ENCODE results near the gene FNIP1.
A peak's percentile ranks its signal among the peaks of the same experiment; 100 is the strongest.
"Not testable (repeated sequence)": the region's sequence is repeated elsewhere in the genome, so short reads cannot be mapped to it uniquely, and the experiment has no call there.

The FNIP1 gene

DNA sequence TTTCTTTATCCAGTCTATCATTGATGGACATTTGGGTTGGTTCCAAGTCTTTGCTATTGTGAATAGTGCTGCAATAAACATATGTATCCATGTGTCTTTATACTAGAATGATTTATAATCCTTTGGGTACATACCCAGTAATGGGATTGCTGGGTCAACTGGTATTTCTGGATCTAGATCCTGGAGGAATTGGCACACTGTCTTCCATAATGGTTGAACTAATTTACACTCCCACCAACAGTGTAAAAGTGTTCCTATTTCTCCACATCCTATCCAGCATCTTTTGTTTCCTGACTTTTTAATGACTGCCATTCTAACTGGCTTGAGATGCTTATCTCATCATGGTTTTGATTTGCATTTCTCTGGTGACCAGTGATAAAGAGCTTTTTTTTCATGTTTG is 72.7 kb downstream of the FNIP1 start:
- not testable (repeated sequence) for H3K27me3 ChIP-seq (ENCODE audit: control insufficient read depth in 1 of 2, insufficient read depth in 2 of 2, low read length in 2 of 2); H3K9ac ChIP-seq (ENCODE audit: low read length in 2 of 2); H3K9me3 ChIP-seq (ENCODE audit: control insufficient read depth in 2 of 2, low read length in 2 of 2); H3K36me3 ChIP-seq (ENCODE audit: control insufficient read depth in 2 of 2, insufficient read depth in 2 of 2, low read length in 2 of 2); H3K4me1 ChIP-seq (ENCODE audit: control insufficient read depth, insufficient read depth, low read length); H3K4me3 ChIP-seq (ENCODE audit: low read length in 2 of 2); H3K27ac ChIP-seq (ENCODE audit: low read length)

GRCh38 chr5:131720714-131721113 is 76.1 kb downstream of the FNIP1 start:
- Histone ChIP-seq H3K9ac (ENCODE audit: low read length in 2 of 2) (no peak overlapping the region), H3K4me1 (ENCODE audit: control insufficient read depth, insufficient read depth, low read length) (no peaks in the 10 kb centered on the region), H3K27me3 (ENCODE audit: control insufficient read depth in 1 of 2, insufficient read depth in 2 of 2, low read length in 2 of 2) (no peaks in the 10 kb centered on the region), H3K36me3 (ENCODE audit: control insufficient read depth in 2 of 2, insufficient read depth in 2 of 2, low read length in 2 of 2) (peaks cover 3% of the 10 kb centered on the region in 2 donors), H3K4me3 (ENCODE audit: low read length in 2 of 2) (no peak overlapping the region), H3K9me3 (ENCODE audit: control insufficient read depth in 2 of 2, low read length in 2 of 2) (no peaks in the 10 kb centered on the region), H3K27ac (ENCODE audit: low read length) (no peak overlapping the region)

DNA sequence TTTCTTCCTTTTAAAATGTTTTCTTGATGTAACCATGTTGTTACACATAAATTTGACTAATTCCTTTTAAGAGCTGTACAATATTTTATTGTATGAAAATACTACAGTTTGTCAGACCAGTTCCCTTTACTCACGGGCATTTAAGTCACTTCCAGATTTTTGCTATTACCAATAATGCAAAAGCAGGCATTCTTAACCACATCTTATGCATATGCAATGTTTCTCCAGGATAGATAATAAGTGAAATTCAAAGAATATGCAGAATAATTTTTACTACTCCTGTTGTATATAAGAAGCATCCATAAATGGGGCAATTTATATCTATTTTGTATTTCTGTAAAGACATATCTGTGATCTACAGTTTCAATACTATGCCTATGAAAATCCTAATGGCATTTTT is 77.3 kb downstream of the FNIP1 start:
- Histone ChIP-seq H3K27ac (ENCODE audit: low read length) (no peak overlapping the region), H3K27me3 (ENCODE audit: control insufficient read depth in 1 of 2, insufficient read depth in 2 of 2, low read length in 2 of 2) (no peaks in the 10 kb centered on the region), H3K9ac (ENCODE audit: low read length in 2 of 2) (no peak overlapping the region), H3K4me3 (ENCODE audit: low read length in 2 of 2) (no peak overlapping the region), H3K36me3 (ENCODE audit: control insufficient read depth in 2 of 2, insufficient read depth in 2 of 2, low read length in 2 of 2) (peaks cover 5% of the 10 kb centered on the region in 2 donors), H3K4me1 (ENCODE audit: control insufficient read depth, insufficient read depth, low read length) (no peaks in the 10 kb centered on the region), H3K9me3 (ENCODE audit: control insufficient read depth in 2 of 2, low read length in 2 of 2) (no peaks in the 10 kb centered on the region)

- Histone ChIP-seq H3K27me3 (ENCODE audit: control insufficient read depth in 1 of 2, insufficient read depth in 2 of 2, low read length in 2 of 2) (no peaks in the 10 kb centered on the region), H3K36me3 (ENCODE audit: control insufficient read depth in 2 of 2, insufficient read depth in 2 of 2, low read length in 2 of 2) (peaks cover 5 to 12% of the 10 kb centered on the region in 2 donors), H3K9ac (ENCODE audit: low read length in 2 of 2) (no peak overlapping the region), H3K9me3 (ENCODE audit: control insufficient read depth in 2 of 2, low read length in 2 of 2) (no peaks in the 10 kb centered on the region), H3K4me1 (ENCODE audit: control insufficient read depth, insufficient read depth, low read length) (no peaks in the 10 kb centered on the region), H3K27ac (ENCODE audit: low read length) (no peak overlapping the region), H3K4me3 (ENCODE audit: low read length in 2 of 2) (no peak overlapping the region)
Observed at GRCh38 chr5:131718487-131719014, 78.3 kb downstream of the FNIP1 start.

GRCh38 chr5:131717164-131717563 is 79.7 kb downstream of the FNIP1 start:
- H3K4me1 ChIP-seq (ENCODE audit: control insufficient read depth, insufficient read depth, low read length) = not testable (repeated sequence)

GRCh38 chr5:131716650-131717049 is 80.2 kb downstream of the FNIP1 start:
- Histone ChIP-seq H3K9ac (ENCODE audit: low read length in 2 of 2) (no peak overlapping the region), H3K27ac (ENCODE audit: low read length) (no peak overlapping the region), H3K4me1 (ENCODE audit: control insufficient read depth, insufficient read depth, low read length) (no peaks in the 10 kb centered on the region), H3K4me3 (ENCODE audit: low read length in 2 of 2) (no peak overlapping the region), H3K9me3 (ENCODE audit: control insufficient read depth in 2 of 2, low read length in 2 of 2) (no peaks in the 10 kb centered on the region), H3K27me3 (ENCODE audit: control insufficient read depth in 1 of 2, insufficient read depth in 2 of 2, low read length in 2 of 2) (no peaks in the 10 kb centered on the region), H3K36me3 (ENCODE audit: control insufficient read depth in 2 of 2, insufficient read depth in 2 of 2, low read length in 2 of 2) (peaks cover 5 to 15% of the 10 kb centered on the region in 2 donors)

More at GRCh38 chr5:131717164-131717563, 79.7 kb downstream of the FNIP1 start:
- not testable (repeated sequence) for H3K9ac ChIP-seq (ENCODE audit: low read length in 2 of 2); H3K27ac ChIP-seq (ENCODE audit: low read length); H3K9me3 ChIP-seq (ENCODE audit: control insufficient read depth in 2 of 2, low read length in 2 of 2); H3K4me3 ChIP-seq (ENCODE audit: low read length in 2 of 2); H3K27me3 ChIP-seq (ENCODE audit: control insufficient read depth in 1 of 2, insufficient read depth in 2 of 2, low read length in 2 of 2)
- peaks cover 5 to 12% of the 10 kb centered on the region in 2 donors for H3K36me3 ChIP-seq (ENCODE audit: control insufficient read depth in 2 of 2, insufficient read depth in 2 of 2, low read length in 2 of 2)

GRCh38 chr5:131710391-131710790 is 86.4 kb downstream of the FNIP1 start:
- Histone ChIP-seq H3K36me3 (ENCODE audit: control insufficient read depth in 2 of 2, insufficient read depth in 2 of 2, low read length in 2 of 2) (peaks cover 2 to 20% of the 10 kb centered on the region in 2 donors), H3K27ac (ENCODE audit: low read length) (no peak overlapping the region), H3K9ac (ENCODE audit: low read length in 2 of 2) (no peak overlapping the region), H3K9me3 (ENCODE audit: control insufficient read depth in 2 of 2, low read length in 2 of 2) (no peaks in the 10 kb centered on the region), H3K4me1 (ENCODE audit: control insufficient read depth, insufficient read depth, low read length) (no peaks in the 10 kb centered on the region), H3K27me3 (ENCODE audit: control insufficient read depth in 1 of 2, insufficient read depth in 2 of 2, low read length in 2 of 2) (no peaks in the 10 kb centered on the region), H3K4me3 (ENCODE audit: low read length in 2 of 2) (no peak overlapping the region)

DNA sequence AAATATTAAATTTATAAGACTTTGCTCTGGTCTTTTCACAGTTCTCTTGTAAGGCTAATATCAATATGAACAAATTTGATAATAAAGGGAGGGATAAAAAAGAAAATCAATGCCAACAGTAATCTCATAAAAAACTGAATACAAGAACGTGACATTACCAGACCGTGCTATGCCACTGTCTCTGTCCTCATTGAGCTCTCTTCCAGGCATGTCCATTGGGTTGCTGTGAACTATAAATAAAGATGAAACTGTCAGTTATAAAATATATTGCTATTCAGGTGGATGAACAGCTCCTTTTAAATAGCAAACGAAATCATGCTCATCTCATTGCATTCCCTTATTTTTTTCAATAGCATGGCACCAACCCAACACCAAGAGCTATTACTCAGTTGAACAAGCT is 87.8 kb downstream of the FNIP1 start:
- no peak overlapping the region for H3K9ac ChIP-seq (ENCODE audit: low read length in 2 of 2)
- no peaks in the 10 kb centered on the region for H3K4me1 ChIP-seq (ENCODE audit: control insufficient read depth, insufficient read depth, low read length)

GRCh38 chr5:131706281-131706680 is 90.5 kb downstream of the FNIP1 start:
- no peak overlapping the region for H3K27ac ChIP-seq (ENCODE audit: low read length)
- peaks cover 6 to 27% of the 10 kb centered on the region in 2 donors for H3K36me3 ChIP-seq (ENCODE audit: control insufficient read depth in 2 of 2, insufficient read depth in 2 of 2, low read length in 2 of 2)

More for the DNA sequence above, 87.8 kb downstream of the FNIP1 start:
- Histone ChIP-seq H3K27ac (ENCODE audit: low read length) (no peak overlapping the region), H3K4me3 (ENCODE audit: low read length in 2 of 2) (no peak overlapping the region), H3K27me3 (ENCODE audit: control insufficient read depth in 1 of 2, insufficient read depth in 2 of 2, low read length in 2 of 2) (no peaks in the 10 kb centered on the region), H3K36me3 (ENCODE audit: control insufficient read depth in 2 of 2, insufficient read depth in 2 of 2, low read length in 2 of 2) (peaks cover 2 to 15% of the 10 kb centered on the region in 2 donors), H3K9me3 (ENCODE audit: control insufficient read depth in 2 of 2, low read length in 2 of 2) (no peaks in the 10 kb centered on the region)

DNA sequence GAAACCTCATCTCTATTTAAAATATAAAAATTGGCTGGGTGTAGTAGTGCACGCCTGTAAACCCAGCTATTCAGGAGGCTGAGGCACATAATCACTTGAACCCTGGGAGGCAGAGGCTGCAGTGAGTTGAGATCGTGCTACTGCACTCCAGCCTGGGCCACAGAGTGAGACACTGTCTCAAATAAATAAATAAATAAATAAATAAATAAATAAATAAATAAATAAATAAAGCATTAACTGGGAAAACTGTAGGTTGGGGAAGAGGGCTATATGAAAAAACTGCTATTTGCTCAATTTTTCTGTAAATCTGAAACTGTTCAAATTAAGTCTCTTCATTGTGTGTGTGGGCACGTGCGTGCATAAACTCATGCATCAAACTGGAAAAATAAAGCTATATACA is 101.9 kb downstream of the FNIP1 start:
- H3K9ac ChIP-seq (ENCODE audit: low read length in 2 of 2) = no peak overlapping the region
- H3K27me3 ChIP-seq (ENCODE audit: control insufficient read depth in 1 of 2, insufficient read depth in 2 of 2, low read length in 2 of 2) = no peaks in the 10 kb centered on the region
- no peaks in the 10 kb centered on the region for H3K4me1 ChIP-seq (ENCODE audit: control insufficient read depth, insufficient read depth, low read length)
- H3K36me3 ChIP-seq (ENCODE audit: control insufficient read depth in 2 of 2, insufficient read depth in 2 of 2, low read length in 2 of 2) = peaks cover 7 to 26% of the 10 kb centered on the region in 2 donors
- H3K27ac ChIP-seq (ENCODE audit: low read length) = no peak overlapping the region
- H3K4me3 ChIP-seq (ENCODE audit: low read length in 2 of 2) = no peak overlapping the region
- H3K9me3 ChIP-seq (ENCODE audit: control insufficient read depth in 2 of 2, low read length in 2 of 2) = no peaks in the 10 kb centered on the region

More at GRCh38 chr5:131706281-131706680, 90.5 kb downstream of the FNIP1 start:
- H3K27me3 ChIP-seq (ENCODE audit: control insufficient read depth in 1 of 2, insufficient read depth in 2 of 2, low read length in 2 of 2) = no peaks in the 10 kb centered on the region
- no peak overlapping the region for H3K4me3 ChIP-seq (ENCODE audit: low read length in 2 of 2)
- no peaks in the 10 kb centered on the region for H3K4me1 ChIP-seq (ENCODE audit: control insufficient read depth, insufficient read depth, low read length)
- H3K9me3 ChIP-seq (ENCODE audit: control insufficient read depth in 2 of 2, low read length in 2 of 2) = no peaks in the 10 kb centered on the region
- no peak overlapping the region for H3K9ac ChIP-seq (ENCODE audit: low read length in 2 of 2)

- Histone ChIP-seq H3K27me3 (ENCODE audit: control insufficient read depth in 1 of 2, insufficient read depth in 2 of 2, low read length in 2 of 2) (no peaks in the 10 kb centered on the region), H3K36me3 (ENCODE audit: control insufficient read depth in 2 of 2, insufficient read depth in 2 of 2, low read length in 2 of 2) (peaks cover 7 to 26% of the 10 kb centered on the region in 2 donors), H3K4me1 (ENCODE audit: control insufficient read depth, insufficient read depth, low read length) (no peaks in the 10 kb centered on the region), H3K9me3 (ENCODE audit: control insufficient read depth in 2 of 2, low read length in 2 of 2) (no peaks in the 10 kb centered on the region), H3K9ac (ENCODE audit: low read length in 2 of 2) (peak overlapping the region in 1 of 2 donors; percentile 9), H3K4me3 (ENCODE audit: low read length in 2 of 2) (no peak overlapping the region), H3K27ac (ENCODE audit: low read length) (no peak overlapping the region)
Observed at GRCh38 chr5:131693894-131694293, 102.9 kb downstream of the FNIP1 start.
